ENCODE results near the gene C2orf72.
"Not testable (repeated sequence)": the region's sequence is repeated elsewhere in the genome, so short reads cannot be mapped to it uniquely, and the experiment has no call there.

The C2orf72 gene

GRCh38 chr2:231015478-231015877, 21.8 kb upstream of the C2orf72 start:
- DNase-seq (ENCODE audit: low spot score) = no peak

- DNase-seq (ENCODE audit: low spot score) = no peak
Observed at GRCh38 chr2:231015926-231016325, 21.4 kb upstream of the C2orf72 start.

- no peak for DNase-seq (ENCODE audit: low spot score)
Observed at GRCh38 chr2:231016566-231017230, 20.6 kb upstream of the C2orf72 start.

- DNase-seq (ENCODE audit: low spot score) = no peak
Observed at GRCh38 chr2:231017231-231017598, 20.1 kb upstream of the C2orf72 start.

- no peak for DNase-seq (ENCODE audit: low spot score)
Observed at GRCh38 chr2:231018184-231018583, 19.1 kb upstream of the C2orf72 start.

- DNase-seq (ENCODE audit: low spot score) = not testable (repeated sequence)
Observed at GRCh38 chr2:231025059-231025458, 12.3 kb upstream of the C2orf72 start.

GRCh38 chr2:231028889-231029288, 8.4 kb upstream of the C2orf72 start:
- no peak for DNase-seq (ENCODE audit: low spot score)

GRCh38 chr2:231029563-231029962, 7.8 kb upstream of the C2orf72 start:
- DNase-seq (ENCODE audit: low spot score) = no peak

GRCh38 chr2:231030725-231031124, 6.6 kb upstream of the C2orf72 start:
- no peak for DNase-seq (ENCODE audit: low spot score)

GRCh38 chr2:231032575-231033140, 4.7 kb upstream of the C2orf72 start:
- no peak for DNase-seq (ENCODE audit: low spot score)

- DNase-seq (ENCODE audit: low spot score) = no peak
Observed at GRCh38 chr2:231033147-231034132, 3.9 kb upstream of the C2orf72 start.

GRCh38 chr2:231034291-231034882, 2.9 kb upstream of the C2orf72 start:
- no peak for DNase-seq (ENCODE audit: low spot score)

GRCh38 chr2:231036131-231036530, 1.2 kb upstream of the C2orf72 start:
- DNase-seq (ENCODE audit: low spot score) = no peak

GRCh38 chr2:231036578-231037106, 681 bp upstream of the C2orf72 start:
- no peak for DNase-seq (ENCODE audit: low spot score)

- DNase-seq (ENCODE audit: low spot score) = no peak
Observed at GRCh38 chr2:231037731-231038482, 584 bp downstream of the C2orf72 start.

- DNase-seq (ENCODE audit: low spot score) = no peak
Observed at GRCh38 chr2:231038483-231039293, 1.4 kb downstream of the C2orf72 start.

GRCh38 chr2:231039294-231039664, 2.0 kb downstream of the C2orf72 start:
- DNase-seq (ENCODE audit: low spot score) = no peak

GRCh38 chr2:231039821-231040364, 2.6 kb downstream of the C2orf72 start:
- no peak for DNase-seq (ENCODE audit: low spot score)

GRCh38 chr2:231041061-231041689, 3.9 kb downstream of the C2orf72 start:
- DNase-seq (ENCODE audit: low spot score) = no peak

GRCh38 chr2:231043796-231044195, 6.5 kb downstream of the C2orf72 start:
- DNase-seq (ENCODE audit: low spot score) = no peak

All from left forelimb (tissue), 1 donor.